NCI-H526 (cell line): ENCODE results near the gene B3GALNT2.
A peak's percentile ranks its signal among the peaks of the same experiment; 100 is the strongest.
"Not testable (repeated sequence)": the region's sequence is repeated elsewhere in the genome, so short reads cannot be mapped to it uniquely, and the experiment has no call there.

Experiments
- DNase-seq, 2 experiments: peaks; one replicate each; lab custom pipeline; 2025; lab: John Stamatoyannopoulos, UW

Gene B3GALNT2

DNA sequence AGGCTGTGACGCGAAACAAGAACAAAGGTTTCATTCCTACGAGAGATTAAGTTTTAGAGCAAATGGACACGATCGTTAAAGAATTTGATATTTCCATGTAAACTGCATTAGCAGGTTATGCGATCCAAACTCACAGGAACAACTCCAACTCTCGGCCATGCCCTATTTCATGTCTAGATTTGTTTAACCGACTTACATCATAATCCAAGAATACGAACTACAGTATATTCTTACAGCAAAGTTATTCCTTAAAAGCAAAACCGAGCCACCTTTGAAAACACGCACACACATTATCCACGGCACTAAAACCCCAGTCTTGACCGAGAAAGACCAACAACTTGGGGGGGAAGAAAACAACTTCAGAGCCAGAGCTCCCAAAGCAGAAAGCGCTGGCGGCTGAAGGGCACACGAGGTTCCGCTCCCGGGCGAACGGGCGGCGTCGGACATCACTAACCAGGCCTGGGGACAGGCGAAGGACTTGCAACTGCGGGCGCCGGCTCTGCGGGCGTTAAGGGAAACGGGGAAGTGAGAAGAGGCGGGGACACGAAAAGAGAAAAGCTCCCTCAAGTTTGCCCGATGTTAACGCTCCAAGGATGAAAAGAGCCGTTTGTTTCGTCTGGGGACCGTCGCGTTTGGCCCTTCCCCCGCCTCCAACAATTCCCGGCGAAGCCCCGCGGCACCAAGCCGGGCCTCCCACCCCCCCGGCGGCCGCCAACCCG, 690 bp downstream of the B3GALNT2 start:
- peak; percentile 20 to 59 for DNase-seq

DNA sequence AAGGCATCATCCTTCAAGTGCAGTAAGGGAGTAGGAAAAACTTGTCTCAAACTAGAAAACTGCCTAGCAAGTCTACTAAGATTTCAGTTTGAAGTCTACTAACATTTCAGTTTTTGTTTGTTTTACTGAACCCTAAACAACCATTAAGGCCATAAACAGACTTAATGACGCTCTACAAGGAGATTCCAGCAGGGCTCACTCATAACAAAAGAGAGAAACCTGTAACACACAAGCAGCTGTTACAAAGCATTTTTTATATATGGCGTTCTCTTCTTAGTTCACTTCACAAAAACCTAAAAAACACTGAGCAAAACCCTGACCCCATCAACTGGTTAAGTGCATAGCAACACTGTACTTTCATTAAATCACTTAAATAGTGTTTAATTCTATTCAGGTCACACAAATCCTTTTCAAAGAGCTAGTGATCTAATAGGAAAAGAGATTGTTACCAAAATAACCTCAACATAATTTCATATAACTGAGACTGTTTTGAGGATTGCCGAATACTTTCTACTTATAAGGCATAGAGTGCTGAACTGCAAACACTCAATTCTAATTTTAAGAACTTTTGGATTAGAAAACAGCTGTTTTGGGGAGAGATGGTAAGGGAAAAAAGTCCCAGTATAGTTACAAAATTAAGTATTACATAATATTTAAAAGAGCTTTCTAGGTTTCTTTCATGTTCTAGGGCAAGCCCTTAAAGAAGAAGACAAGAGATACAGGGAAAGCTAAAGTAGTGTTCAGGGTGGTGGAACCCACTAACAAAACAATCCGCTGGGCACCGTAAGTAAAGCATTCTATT, 1.4 kb downstream of the B3GALNT2 start:
- peak in 1 of 2 experiments; percentile 0 for DNase-seq

DNA sequence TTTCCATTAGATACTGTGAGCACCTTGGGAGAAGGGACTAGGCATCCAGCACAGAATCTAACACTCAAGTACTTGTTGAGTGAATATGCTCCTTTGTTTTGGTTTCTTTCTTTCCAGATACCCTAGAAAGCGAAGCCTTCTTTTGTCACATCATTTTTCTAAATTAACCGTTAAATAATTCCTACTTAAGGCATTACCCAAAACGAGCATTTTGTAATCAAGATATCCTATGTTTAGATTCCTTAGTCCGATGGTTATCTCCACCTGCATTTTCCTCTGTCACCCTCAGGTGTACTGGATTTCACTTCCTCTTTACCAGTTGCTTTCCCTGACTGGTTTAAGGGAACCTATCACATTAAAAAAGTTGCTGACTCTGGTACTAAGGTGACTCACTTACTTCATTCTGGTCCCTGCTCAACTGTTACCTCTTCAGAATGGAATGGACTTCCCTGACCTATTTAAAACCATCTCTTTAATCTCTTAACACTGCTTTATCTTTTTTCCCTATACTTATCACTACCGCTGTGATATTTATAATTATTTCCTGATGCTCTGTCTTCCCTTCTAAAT, 3.2 kb downstream of the B3GALNT2 start:
- DNase-seq, result no peak

DNA sequence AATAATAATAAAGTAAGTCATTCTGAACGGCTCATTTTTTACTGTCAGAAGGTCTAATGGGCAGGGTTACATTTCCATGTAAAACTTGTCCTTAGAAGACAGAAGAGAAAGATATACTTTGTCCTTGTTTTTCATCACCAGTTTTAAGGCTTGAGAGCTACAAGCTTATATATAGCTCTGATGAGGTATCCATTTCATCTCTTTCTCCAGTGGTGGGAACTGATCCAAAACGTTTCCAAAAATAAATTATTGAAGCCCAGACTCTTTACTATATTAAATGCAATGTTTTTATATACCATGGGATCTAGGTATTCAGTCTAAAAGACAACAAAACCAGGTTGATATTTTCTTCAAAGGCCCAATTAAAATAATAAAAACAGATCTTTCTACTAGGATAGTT, 8.7 kb downstream of the B3GALNT2 start:
- no peak for DNase-seq

DNA sequence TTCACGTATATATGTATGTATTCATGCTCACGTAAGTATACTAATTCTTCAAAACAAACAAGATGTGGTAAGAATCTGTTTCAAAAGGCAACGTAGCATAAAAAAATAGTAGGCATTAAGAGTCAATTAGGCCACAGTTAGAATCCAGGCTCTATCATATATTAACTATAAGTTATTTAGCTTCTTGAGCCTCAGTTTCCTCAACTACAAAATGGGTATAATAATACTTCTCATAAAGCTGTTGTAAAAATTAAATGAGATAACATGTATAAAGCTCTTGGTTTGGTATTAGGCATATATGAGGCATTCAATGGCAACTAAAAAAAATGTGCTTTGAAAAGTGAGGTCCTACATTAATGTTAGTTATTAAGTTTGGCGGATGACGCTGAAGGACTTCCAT, 9.2 kb downstream of the B3GALNT2 start:
- DNase-seq, result no peak

DNA sequence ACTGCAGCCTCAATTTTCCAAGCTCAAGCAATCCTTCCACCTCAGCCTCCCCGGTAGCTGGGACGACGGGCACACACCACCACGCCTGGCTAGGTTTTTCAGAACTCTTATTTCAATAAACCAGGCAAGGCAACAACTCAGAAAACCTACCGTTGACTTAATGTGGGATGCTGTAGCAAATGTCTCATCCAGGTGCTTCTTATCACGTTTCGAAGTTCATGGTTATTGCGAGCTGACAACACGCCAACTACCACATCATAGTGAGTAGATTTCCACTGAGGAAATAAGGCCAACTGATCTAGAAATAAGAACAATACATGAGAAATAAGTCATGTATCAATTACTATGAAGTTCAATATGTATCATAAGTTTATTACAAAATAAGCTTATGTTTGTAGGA, 9.7 kb downstream of the B3GALNT2 start:
- DNase-seq, result no peak

DNA sequence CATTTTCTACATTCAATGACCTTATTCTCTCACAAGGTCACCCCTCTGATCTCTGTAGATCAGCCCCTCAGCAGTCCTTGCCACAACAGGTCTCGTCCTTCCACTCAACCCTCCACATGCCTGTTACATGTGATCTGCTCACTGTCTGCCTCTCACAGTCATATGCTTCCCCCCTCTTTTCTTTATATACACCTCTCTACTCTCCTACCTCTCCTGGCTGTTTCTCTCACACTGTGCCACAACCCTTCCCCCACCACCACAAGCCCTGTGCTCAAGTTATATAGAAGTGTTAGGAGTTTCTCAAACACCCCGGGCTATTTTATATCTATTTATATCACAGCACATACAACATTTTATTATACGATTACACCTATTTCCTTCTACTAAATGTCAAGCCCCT, 12.6 kb downstream of the B3GALNT2 start:
- DNase-seq, result no peak

DNA sequence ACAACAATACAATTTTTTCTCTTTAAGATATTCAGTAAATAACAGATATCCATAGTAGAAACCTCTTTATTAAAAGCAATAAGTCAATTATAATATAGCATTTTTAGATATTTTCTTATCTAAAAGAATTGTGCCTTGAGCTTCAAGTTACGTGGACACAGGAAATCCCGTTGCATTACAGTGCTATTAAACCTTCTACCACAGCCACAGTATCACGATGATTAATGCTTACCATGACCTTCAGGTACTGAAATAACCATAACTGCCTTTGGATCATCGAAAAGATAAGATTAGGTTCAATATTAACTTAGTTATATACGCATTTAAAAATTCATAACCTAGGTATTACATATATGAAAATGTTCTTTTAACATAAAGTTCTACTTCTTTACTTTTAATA, 17.9 kb downstream of the B3GALNT2 start:
- no peak for DNase-seq

DNA sequence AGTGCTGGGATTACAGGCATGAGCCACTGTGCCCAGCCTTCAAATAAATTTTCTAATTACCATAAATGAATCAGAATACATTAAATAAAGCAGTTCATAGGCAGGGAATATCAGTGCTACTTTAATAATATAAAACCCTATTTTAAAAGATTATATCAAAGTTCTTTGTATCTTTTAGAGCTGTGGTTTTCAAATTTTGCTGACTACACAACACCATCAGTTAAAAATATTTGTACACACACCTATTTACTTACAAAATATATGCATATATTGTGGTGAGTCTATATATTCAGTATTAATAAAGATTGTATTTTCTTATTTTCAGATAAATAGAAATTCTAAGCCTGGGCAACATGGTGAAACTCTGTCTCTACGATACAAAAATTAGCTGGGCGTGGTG, 18.7 kb downstream of the B3GALNT2 start:
- DNase-seq, result no peak

DNA sequence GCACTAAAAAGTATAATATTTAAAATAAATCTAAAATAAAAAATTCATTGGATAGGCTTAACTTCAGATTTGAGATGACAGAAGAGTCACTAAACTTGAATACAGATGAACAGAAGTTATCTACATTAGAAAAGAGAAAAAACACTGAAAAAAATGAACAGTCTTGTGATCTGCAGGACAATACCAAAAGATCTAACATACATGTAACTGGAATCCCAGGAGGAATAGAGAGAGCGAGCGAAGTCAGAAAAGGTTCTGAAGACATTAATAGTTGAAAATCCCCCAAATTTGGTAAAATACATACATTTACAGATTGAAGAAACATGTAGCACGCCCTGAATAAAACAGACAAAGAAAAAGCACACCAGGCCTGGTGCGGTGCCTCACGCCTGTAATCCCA, 21.2 kb downstream of the B3GALNT2 start:
- no peak for DNase-seq

DNA sequence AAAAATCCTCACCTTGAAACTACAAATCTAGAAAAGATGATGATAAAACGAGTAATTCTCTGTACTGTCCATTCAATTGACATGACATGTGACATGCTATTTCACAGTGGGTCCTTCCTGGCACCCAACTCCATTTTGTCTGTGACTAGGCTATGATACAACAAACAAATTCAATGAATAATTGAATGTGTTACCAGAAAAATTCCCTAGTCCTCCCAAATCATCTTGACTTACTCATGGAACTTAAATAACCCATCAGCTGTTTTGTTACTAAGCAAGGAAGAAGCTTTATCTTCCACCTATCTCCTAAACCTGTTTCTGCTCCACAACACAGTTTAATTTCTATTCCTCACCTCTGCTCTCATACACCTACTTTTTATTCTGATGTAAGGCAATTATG, 30.4 kb downstream of the B3GALNT2 start:
- DNase-seq, result no peak

DNA sequence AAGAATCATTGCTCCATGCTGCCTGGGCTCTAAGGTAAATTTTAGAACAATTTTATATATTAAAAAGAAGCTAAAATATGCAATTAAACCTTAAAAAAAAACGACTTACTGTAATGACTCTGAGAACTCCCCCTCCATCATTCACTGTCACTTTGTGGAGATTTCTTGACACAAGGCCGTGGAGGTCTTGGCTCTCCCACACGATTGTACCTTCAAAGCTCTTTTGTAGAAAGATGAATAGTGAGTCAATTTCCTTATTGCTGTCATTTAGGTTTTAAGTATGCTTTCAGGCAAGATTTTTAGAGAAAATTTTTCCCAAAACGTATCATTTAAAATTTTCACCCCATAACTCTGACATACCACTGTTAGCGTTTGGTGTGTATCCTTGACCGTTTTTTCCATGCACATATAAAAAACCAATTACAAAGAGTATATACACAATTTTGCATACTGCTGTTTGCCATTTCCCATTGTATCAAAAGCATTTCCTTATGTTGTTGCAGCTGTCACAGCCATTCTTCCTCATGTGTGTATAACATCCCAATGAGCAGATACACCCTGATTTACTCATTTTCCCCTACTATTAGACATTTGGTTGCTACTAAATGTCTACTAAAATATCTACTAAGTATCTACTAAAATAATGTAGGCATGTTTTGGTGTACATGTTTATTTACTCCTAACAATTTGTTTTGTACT, 33.4 kb downstream of the B3GALNT2 start:
- DNase-seq, result no peak

DNA sequence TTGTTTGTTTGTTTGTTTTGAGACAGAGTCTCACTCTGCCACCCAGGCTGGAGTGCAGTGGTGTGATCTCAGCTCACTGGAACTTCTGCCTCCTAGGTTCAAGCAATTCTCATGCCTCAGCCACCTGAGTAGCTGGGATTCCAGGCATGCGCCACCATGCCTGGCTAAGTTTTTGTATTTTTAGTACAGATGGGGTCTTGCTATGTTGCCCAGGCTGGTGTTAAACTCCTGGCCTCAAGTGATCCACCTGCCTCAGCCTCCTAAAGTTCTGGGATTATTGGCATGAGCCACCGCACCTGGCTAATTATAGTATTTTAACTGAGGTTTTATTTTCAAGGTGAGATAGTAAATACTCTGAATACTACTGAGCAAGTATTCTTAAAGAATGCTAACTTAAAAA, 34.4 kb downstream of the B3GALNT2 start:
- DNase-seq, result not testable (repeated sequence)

DNA sequence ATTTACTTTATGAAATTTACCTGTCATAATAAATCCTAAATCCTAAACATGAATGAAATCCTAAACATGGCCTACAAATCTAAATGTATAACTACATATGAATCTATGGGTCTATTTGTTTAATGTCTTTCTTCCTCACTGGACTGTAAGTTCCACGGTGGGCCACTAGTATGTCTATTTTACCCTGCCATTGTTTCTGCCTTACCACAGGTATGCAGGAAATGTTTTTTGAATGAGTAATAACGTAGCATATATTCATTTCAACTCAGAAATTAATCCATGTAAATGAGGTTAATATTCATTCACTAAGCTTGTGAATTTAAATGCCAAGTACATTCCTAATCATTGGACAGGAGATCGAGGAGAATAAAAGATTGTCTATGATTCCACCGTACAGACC, 35.3 kb downstream of the B3GALNT2 start:
- no peak for DNase-seq

DNA sequence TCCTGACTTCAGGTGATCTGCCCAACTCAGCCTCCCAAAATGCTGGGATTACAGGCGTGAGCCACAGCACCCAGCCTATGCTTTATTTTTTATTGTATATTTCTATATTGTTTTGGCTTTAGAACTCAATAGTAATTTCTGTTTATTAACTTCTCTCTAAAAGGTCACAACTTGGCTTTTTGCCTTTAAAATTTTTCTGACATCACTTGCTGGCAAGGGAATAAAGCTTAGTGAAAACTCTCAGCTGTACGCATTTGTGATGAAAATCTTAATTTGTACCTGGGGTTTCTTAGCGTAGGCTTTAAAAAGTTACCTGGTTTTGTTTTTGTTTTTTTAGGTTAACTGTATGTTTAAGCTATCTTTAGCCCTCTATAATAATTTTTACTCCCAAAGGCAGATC, 36.2 kb downstream of the B3GALNT2 start:
- DNase-seq, result no peak

DNA sequence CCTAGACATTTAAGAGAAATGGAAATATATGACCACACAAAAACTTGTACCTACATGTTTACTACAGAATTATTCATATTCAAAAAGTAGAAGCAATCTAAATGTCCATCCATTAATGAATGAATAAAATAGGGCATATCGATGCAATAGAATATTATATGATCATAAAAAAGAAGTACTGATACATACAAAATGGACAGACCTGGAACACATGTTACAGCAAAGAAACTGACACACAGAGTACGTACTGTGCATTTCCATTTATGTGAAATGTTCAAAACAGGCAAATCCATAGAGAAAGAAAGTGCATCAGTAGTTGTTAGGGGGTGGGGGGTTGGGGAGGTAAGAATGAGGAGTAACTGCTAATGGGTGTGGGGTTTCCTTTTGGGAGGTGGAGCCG, 39.2 kb downstream of the B3GALNT2 start:
- no peak for DNase-seq

DNA sequence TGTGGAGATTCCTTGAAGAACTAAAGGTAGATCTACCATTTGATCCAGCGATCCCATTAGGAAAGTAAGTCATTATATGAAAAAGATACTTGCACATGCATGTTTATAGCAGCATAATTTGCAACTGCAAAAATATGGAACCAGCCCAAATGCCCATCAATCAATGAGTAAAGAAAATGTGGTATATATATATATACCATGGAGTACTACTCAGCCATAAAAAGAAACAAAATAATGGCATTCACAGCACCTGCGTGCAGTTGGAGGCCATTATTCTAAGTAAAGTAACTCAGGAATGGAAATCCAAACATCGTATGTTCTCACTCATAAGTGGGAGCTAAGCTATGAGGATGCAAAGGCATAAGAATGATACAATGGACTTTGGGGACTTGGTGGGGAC, 41.4 kb downstream of the B3GALNT2 start:
- DNase-seq, result not testable (repeated sequence)

DNA sequence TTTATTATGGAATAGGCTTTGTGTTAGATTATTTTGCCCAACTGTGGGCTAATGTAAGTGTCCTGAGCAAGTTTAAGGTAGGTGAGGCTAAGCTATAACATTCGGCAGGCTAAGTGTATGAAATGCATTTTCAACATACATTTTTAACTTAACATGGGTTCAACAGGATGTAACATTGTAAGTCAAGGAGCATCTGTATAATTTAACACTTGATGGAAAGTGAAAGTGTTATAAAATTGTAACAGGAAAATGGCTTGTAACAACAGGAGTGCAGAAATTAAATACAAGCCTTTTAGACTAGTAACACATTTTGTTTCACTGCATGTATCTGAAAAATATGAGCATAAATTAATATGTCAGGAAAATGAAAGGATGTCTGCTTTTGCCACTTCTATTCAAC, 42.3 kb downstream of the B3GALNT2 start:
- DNase-seq, result no peak

DNA sequence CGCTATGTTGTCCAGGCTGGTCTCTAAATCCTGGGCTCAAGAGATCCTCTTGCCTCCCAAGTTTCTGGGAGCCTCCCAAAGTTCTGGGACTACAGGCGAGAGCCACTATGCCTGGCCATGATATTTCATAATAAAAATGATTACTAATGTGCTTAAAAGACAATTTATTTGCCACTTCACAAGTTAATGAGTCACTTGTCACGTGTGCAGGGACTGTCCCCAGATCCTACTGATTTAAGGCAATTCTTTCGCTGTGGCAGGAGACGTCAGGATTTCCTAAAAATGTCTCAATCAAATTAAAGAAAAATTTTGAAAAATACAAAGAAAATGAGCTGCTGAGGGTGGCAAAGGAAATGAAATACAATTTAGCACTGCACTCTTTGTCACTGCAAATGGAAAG, 43.5 kb downstream of the B3GALNT2 start:
- no peak for DNase-seq

DNA sequence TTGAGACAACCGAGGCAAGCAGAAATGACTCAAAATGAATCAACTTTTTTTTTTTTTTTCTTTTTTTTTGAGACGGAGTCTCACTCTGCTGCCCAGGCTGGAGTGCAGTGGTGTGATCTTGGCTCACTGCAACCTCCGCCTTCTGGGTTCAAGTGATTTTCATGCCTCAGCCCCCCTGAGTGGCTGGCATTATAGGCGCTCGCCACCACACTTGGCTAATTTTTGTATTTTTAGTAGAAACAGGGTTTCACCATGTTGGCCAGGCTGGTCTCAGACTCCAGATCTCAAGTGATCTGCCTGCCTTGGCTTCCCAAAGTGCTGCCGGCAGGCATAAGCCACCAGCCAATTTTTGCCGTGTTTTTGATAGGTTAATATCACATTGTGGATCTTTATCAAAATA, 46.4 kb downstream of the B3GALNT2 start:
- DNase-seq, result not testable (repeated sequence)

DNA sequence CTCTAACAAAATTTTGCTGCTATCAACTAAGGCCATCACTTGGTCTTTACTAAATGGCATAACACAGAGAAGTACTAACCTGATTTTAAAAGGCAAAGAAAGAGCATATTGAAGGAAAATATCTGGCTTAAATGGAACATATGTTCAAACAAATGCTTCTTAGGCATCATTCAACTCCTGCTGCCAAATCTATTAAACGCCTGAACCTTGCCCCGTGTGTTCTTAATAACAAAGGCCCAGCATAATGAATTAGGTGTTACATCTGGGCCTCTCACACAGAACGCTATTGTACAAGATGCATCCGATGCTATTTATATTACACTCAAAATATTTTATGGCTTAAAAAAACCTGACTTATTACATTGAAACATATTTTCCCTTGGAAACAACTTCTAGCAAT, 48.4 kb downstream of the B3GALNT2 start:
- DNase-seq, result no peak

DNA sequence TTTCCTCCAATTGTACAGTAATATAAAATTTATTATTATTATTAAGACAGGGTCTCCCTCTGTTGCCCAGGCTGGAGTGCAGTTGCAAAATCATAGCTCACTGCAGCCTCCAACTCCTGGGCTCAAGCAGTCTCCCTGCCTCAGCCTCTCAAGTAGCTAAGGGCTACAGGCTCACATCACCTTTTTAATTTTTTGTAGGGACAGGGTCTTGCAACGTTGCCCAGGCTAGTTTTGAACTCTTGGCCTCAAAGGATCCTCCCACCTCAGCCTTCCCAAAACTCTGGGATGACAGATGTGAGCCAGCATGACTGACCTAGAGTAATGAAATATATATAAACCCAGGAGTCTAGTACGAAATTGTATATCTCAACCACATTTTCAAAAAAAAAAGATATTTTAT, 49.2 kb downstream of the B3GALNT2 start:
- DNase-seq, result no peak

DNA sequence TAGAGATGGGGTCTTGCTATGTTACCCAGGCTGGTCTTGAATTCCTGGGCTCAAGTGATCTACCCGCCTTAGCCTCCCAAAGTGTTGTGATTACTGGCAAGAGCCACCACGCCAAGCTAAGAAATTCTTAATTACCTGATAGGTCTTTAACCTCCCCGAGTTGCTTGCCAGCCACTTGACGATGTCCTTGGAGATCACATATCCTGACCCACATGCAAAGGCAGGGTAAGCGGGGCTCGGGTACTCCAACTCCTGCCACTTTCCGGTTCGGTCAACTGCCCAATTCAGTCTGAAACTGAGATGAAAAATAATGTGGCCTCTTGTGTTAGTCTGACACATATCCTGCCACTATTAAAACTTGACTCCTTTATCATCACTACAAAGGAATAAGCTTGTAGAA, 50.2 kb downstream of the B3GALNT2 start:
- DNase-seq, result no peak
